ENCODE results near the gene IKZF3.

The IKZF3 gene

GRCh38 chr17:39799395-39799794 is 64.7 kb downstream of the IKZF3 start:
- Histone ChIP-seq H3K79me2 (no peaks in the 10 kb centered on the region), H3K27ac (no peak overlapping the region), H3K4me1 (no peaks in the 10 kb centered on the region), H3K36me3 (ENCODE audit: control insufficient read depth, insufficient read depth, low read length) (no peaks in the 10 kb centered on the region), H3K4me2 (ENCODE audit: low read length) (no peak overlapping the region), H3K9ac (no peak overlapping the region), H3K27me3 (ENCODE audit: control insufficient read depth, insufficient read depth, low read length) (no peaks in the 10 kb centered on the region), H3K9me3 (ENCODE audit: control insufficient read depth, low read length) (no peaks in the 10 kb centered on the region), H2AFZ (no peak overlapping the region), H3K4me3 (ENCODE audit: low read depth, low read length) (no peak overlapping the region)
- no peak for TF ChIP-seq CTCF (IDR thresholded peaks at IDR 0.05)

- no peak overlapping the region for H3K4me3 ChIP-seq (ENCODE audit: low read depth, low read length)
- no peak for TF ChIP-seq CTCF (IDR thresholded peaks at IDR 0.05)
- H3K27ac ChIP-seq = no peak overlapping the region
- no peaks in the 10 kb centered on the region for H3K4me1 ChIP-seq
- no peaks in the 10 kb centered on the region for H3K36me3 ChIP-seq (ENCODE audit: control insufficient read depth, insufficient read depth, low read length)
- H3K9me3 ChIP-seq (ENCODE audit: control insufficient read depth, low read length) = no peaks in the 10 kb centered on the region
- no peaks in the 10 kb centered on the region for H3K27me3 ChIP-seq (ENCODE audit: control insufficient read depth, insufficient read depth, low read length)
- H2AFZ ChIP-seq = no peak overlapping the region
- no peaks in the 10 kb centered on the region for H3K79me2 ChIP-seq
- H3K9ac ChIP-seq = no peak overlapping the region
- no peak overlapping the region for H3K4me2 ChIP-seq (ENCODE audit: low read length)
Measured at GRCh38 chr17:39794249-39794970, 69.7 kb downstream of the IKZF3 start.

GRCh38 chr17:39793301-39793872 is 70.7 kb downstream of the IKZF3 start:
- no peak overlapping the region for H3K4me3 ChIP-seq (ENCODE audit: low read depth, low read length)
- H3K4me2 ChIP-seq (ENCODE audit: low read length) = no peak overlapping the region
- no peaks in the 10 kb centered on the region for H3K4me1 ChIP-seq
- no peaks in the 10 kb centered on the region for H3K27me3 ChIP-seq (ENCODE audit: control insufficient read depth, insufficient read depth, low read length)
- H3K9ac ChIP-seq = no peak overlapping the region
- H3K79me2 ChIP-seq = no peaks in the 10 kb centered on the region
- no peak for TF ChIP-seq CTCF (IDR thresholded peaks at IDR 0.05)
- H2AFZ ChIP-seq = no peak overlapping the region
- no peaks in the 10 kb centered on the region for H3K9me3 ChIP-seq (ENCODE audit: control insufficient read depth, low read length)
- H3K36me3 ChIP-seq (ENCODE audit: control insufficient read depth, insufficient read depth, low read length) = no peaks in the 10 kb centered on the region
- no peak overlapping the region for H3K27ac ChIP-seq

GRCh38 chr17:39792526-39793221 is 71.4 kb downstream of the IKZF3 start:
- Histone ChIP-seq H3K9me3 (ENCODE audit: control insufficient read depth, low read length) (no peaks in the 10 kb centered on the region), H3K4me1 (no peaks in the 10 kb centered on the region), H3K79me2 (no peaks in the 10 kb centered on the region), H3K4me2 (ENCODE audit: low read length) (no peak overlapping the region), H2AFZ (no peak overlapping the region), H3K4me3 (ENCODE audit: low read depth, low read length) (no peak overlapping the region), H3K27ac (no peak overlapping the region), H3K9ac (no peak overlapping the region), H3K27me3 (ENCODE audit: control insufficient read depth, insufficient read depth, low read length) (no peaks in the 10 kb centered on the region), H3K36me3 (ENCODE audit: control insufficient read depth, insufficient read depth, low read length) (no peaks in the 10 kb centered on the region)
- TF ChIP-seq CTCF (IDR thresholded peaks at IDR 0.05) = no peak

Measured in parathyroid adenoma (tissue), 2 donors.